Lung (tissue), 12 donors: Measurements from ENCODE around the gene AAGAB. TPM values are rescaled to one million over a fixed set of nuclear protein-coding genes. Genes with fewer than 3 reads are reported as not detected.
"Not testable (repeated sequence)": the region's sequence is repeated elsewhere in the genome, so short reads cannot be mapped to it uniquely, and the experiment has no call there.

Experiments
- ATAC-seq: fragments of 200-7000 bp; cut with Tn5 transposase; one replicate; pipeline ENCODE4 v1.9.1; 2020; ENCODE audit warnings: moderate number of reproducible peaks; ENCODE audit not compliant: insufficient read depth, low FRiP score
- DNase-seq, 3 donors: peaks; one replicate each; pipeline ENCODE4 v3.0.0-alpha.2; 2013 to 2017
- H3K27ac ChIP-seq, 2 donors: one replicate each; pipeline ENCODE4 v1.5.1; 2013; ENCODE audit warnings: mild to moderate bottlenecking in 2 of 2, moderate library complexity in 2 of 2, control low read depth in 1 of 2, inconsistent platforms in 1 of 2, low read depth in 1 of 2, low read length in 1 of 2
- H3K27me3 ChIP-seq, 3 donors: one replicate each; pipeline ENCODE4 v1.5.1; 2013; ENCODE audit warnings: low read length in 2 of 3; ENCODE audit not compliant: control insufficient read depth in 3 of 3, insufficient read depth in 3 of 3
- H3K36me3 ChIP-seq, 4 donors: one replicate each; pipeline ENCODE4 v1.5.1; 2013; ENCODE audit warnings: low read length in 4 of 4, mild to moderate bottlenecking in 1 of 4, moderate library complexity in 1 of 4; ENCODE audit not compliant: control insufficient read depth in 4 of 4, insufficient read depth in 4 of 4
- H3K4me1 ChIP-seq, 5 donors: one replicate each; pipeline ENCODE4 v1.5.1; 2013; ENCODE audit warnings: low read length in 5 of 5, mild to moderate bottlenecking in 2 of 5, moderate library complexity in 1 of 5; ENCODE audit not compliant: control insufficient read depth in 5 of 5, insufficient read depth in 5 of 5
- H3K4me3 ChIP-seq: one replicate; pipeline ENCODE4 v1.5.1; 2013; ENCODE audit warnings: mild to moderate bottlenecking, control low read depth, moderate library complexity
- H3K9ac ChIP-seq, 2 donors: one replicate each; pipeline ENCODE4 v1.5.1; 2013; ENCODE audit warnings: low read length in 2 of 2, control low read depth in 1 of 2; ENCODE audit not compliant: insufficient read depth in 1 of 2
- H3K9me3 ChIP-seq, 4 donors: one replicate each; pipeline ENCODE4 v1.5.1; 2013; ENCODE audit warnings: low read length in 3 of 4, mild to moderate bottlenecking in 1 of 4, moderate library complexity in 1 of 4; ENCODE audit not compliant: control insufficient read depth in 4 of 4, insufficient read depth in 3 of 4
- CTCF ChIP-seq: IDR thresholded peaks from 2 replicates; pipeline ENCODE4 v1.5.1; 2012; ENCODE audit warnings: mild to moderate bottlenecking; ENCODE audit errors: control extremely low read depth, extremely low read depth
- WGBS, 2 donors: extraction: QIAGEN DNeasy Blood & Tissue Kit; methylation state at CpG; one replicate each; pipeline ENCODE4 v1.1.7; 2013; 5-methylcytosine and 5-hydroxymethylcytosine counted together
- polyA plus RNA-seq, 2 donors: library from polyadenylated mRNA; stranded (reverse); fragments of 200-250 nt; gene quantifications; one replicate each; pipeline ENCODE4 v1.2.1, GENCODE V29; 2013
- total RNA-seq, 2 donors: library from RNA; depleted of rRNA in 1 of 2; stranded (reverse); fragments of >200 nt in 1 of 2; gene quantifications; one replicate each; pipeline ENCODE4 v1.2.1, GENCODE V29; 2014 to 2021
- donor health status: control.
- donor health status: control.
- donor health status: Bipolar disorder and iron deficiency.
- donor health status: healthy.
- donor health status: DM: yes; HTN: yes; CAD: no.

AAGAB gene
- total and polyA plus RNA-seq, 4 donors, result 11.5 to 34.5 (median 26.4) TPM

GRCh38 chr15:67259806-67260205 lies 5.3 kb upstream of the AAGAB start:
- H3K4me1 ChIP-seq, result no peaks in the 10 kb centered on the region
- H3K4me3 ChIP-seq, result no peak overlapping the region
- ATAC-seq (no peak), DNase-seq (no peak)
- H3K27me3 ChIP-seq, result peaks cover 0 to 4% (median 0%) of the 10 kb centered on the region in 3 donors
- TF ChIP-seq CTCF, result no peak
- H3K9ac ChIP-seq, result no peak overlapping the region
- no peak overlapping the region for H3K27ac ChIP-seq
- no peaks in the 10 kb centered on the region for H3K9me3 ChIP-seq
- no peaks in the 10 kb centered on the region for H3K36me3 ChIP-seq

- H3K27me3 ChIP-seq, result peaks cover 0 to 4% (median 0%) of the 10 kb centered on the region in 3 donors
- no peaks in the 10 kb centered on the region for H3K36me3 ChIP-seq
- no peaks in the 10 kb centered on the region for H3K4me1 ChIP-seq
- H3K27ac ChIP-seq, result no peak overlapping the region
- no peak overlapping the region for H3K4me3 ChIP-seq
- no peaks in the 10 kb centered on the region for H3K9me3 ChIP-seq
- DNase-seq, result no peak
- no peak for ATAC-seq
- no peak overlapping the region for H3K9ac ChIP-seq
- no peak for TF ChIP-seq CTCF
Observed at GRCh38 chr15:67259379-67259778, 4.9 kb upstream of the AAGAB start.

- 96 to 100% methylated on average over 3 of the region's 3 CpGs for WGBS, 2 donors
- H3K27ac ChIP-seq, H3K4me1 ChIP-seq, ATAC-seq, H3K27me3 ChIP-seq, H3K9ac ChIP-seq, H3K9me3 ChIP-seq, H3K4me3 ChIP-seq, H3K36me3 ChIP-seq, DNase-seq: not testable (repeated sequence)
Observed at GRCh38 chr15:67258412-67258811, 4.0 kb upstream of the AAGAB start.

- no peak for ATAC-seq
- peaks cover 0 to 9% (median 5%) of the 10 kb centered on the region in 5 donors for H3K4me1 ChIP-seq
- H3K27me3 ChIP-seq, result peaks cover 0 to 4% (median 0%) of the 10 kb centered on the region in 3 donors
- TF ChIP-seq CTCF, result no peak
- H3K9ac ChIP-seq, result no peak overlapping the region
- no peak for DNase-seq
- H3K9me3 ChIP-seq, result no peaks in the 10 kb centered on the region
- no peak overlapping the region for H3K4me3 ChIP-seq
- H3K36me3 ChIP-seq, result no peaks in the 10 kb centered on the region
- H3K27ac ChIP-seq, result no peak overlapping the region
- 84 to 87% methylated on average over 3 of the region's 3 CpGs for WGBS, 2 donors
Observed at GRCh38 chr15:67256051-67256450, 1.6 kb upstream of the AAGAB start.
